Ishikawa (cell line): ENCODE measurements around the gene COPS7A.

Experiments used
- CEBPB ChIP-seq: IDR thresholded peaks from 2 replicates; pipeline ENCODE4 v1.6.1; 2012
- CREB1 ChIP-seq: IDR thresholded peaks from 2 replicates; pipeline ENCODE4 v1.6.1; 2012; ENCODE audit warnings: low read depth
- EGR1 ChIP-seq: IDR thresholded peaks from 2 replicates; pipeline ENCODE4 v1.6.1; 2012
- EP300 ChIP-seq: IDR thresholded peaks from 2 replicates; pipeline ENCODE4 v1.6.1; 2012; ENCODE audit warnings: borderline replicate concordance
- FOXM1 ChIP-seq: IDR thresholded peaks from 2 replicates; pipeline ENCODE4 v1.6.1; 2012; ENCODE audit warnings: low read depth, borderline replicate concordance
- MAX ChIP-seq: IDR thresholded peaks from 2 replicates; pipeline ENCODE4 v1.6.1; 2012
- NFIC ChIP-seq: IDR thresholded peaks from 2 replicates; pipeline ENCODE4 v1.6.1; 2012
- RAD21 ChIP-seq: IDR thresholded peaks from 2 replicates; pipeline ENCODE4 v1.6.1; 2012; ENCODE audit warnings: low read depth
- TAF1 ChIP-seq: IDR thresholded peaks from 2 replicates; pipeline ENCODE4 v1.6.1; 2012; ENCODE audit warnings: low read depth, mild to moderate bottlenecking
- TCF12 ChIP-seq: IDR thresholded peaks from 2 replicates; pipeline ENCODE4 v1.6.1; 2012; ENCODE audit warnings: low read depth
- TEAD4 ChIP-seq: IDR thresholded peaks from 2 replicates; pipeline ENCODE4 v1.6.1; 2012
- YY1 ChIP-seq: IDR thresholded peaks from 2 replicates; pipeline ENCODE4 v1.6.1; 2012; ENCODE audit warnings: low read depth
- ZBTB7A ChIP-seq: IDR thresholded peaks from 2 replicates; pipeline ENCODE4 v1.6.1; 2012; ENCODE audit warnings: low read depth
- TF ChIP-seq, protein P1 (sequence below): IDR thresholded peaks from 2 replicates; pipeline ENCODE4 v1.6.1; 2012; ENCODE audit warnings: low read depth, mild to moderate bottlenecking
- TF ChIP-seq, protein P2 (sequence below): IDR thresholded peaks from 2 replicates; pipeline ENCODE4 v1.6.1; 2012

COPS7A gene

GRCh38 chr12:6775185-6776174, 51.6 kb downstream of the COPS7A start:
- TF ChIP-seq CEBPB, result no peak
- TF ChIP-seq MAX, result no peak

- TF ChIP-seq YY1, result no peak
- no peak for TF ChIP-seq CEBPB
- TF ChIP-seq TAF1, result no peak
- no peak for TF ChIP-seq TCF12
- no peak for TF ChIP-seq CREB1
- no peak for TF ChIP-seq ZBTB7A
- no peak for TF ChIP-seq EP300
- no peak for TF ChIP-seq NFIC
- no peak for TF ChIP-seq TEAD4
- TF ChIP-seq FOXM1, result no peak
- TF ChIP-seq, protein P1, sequence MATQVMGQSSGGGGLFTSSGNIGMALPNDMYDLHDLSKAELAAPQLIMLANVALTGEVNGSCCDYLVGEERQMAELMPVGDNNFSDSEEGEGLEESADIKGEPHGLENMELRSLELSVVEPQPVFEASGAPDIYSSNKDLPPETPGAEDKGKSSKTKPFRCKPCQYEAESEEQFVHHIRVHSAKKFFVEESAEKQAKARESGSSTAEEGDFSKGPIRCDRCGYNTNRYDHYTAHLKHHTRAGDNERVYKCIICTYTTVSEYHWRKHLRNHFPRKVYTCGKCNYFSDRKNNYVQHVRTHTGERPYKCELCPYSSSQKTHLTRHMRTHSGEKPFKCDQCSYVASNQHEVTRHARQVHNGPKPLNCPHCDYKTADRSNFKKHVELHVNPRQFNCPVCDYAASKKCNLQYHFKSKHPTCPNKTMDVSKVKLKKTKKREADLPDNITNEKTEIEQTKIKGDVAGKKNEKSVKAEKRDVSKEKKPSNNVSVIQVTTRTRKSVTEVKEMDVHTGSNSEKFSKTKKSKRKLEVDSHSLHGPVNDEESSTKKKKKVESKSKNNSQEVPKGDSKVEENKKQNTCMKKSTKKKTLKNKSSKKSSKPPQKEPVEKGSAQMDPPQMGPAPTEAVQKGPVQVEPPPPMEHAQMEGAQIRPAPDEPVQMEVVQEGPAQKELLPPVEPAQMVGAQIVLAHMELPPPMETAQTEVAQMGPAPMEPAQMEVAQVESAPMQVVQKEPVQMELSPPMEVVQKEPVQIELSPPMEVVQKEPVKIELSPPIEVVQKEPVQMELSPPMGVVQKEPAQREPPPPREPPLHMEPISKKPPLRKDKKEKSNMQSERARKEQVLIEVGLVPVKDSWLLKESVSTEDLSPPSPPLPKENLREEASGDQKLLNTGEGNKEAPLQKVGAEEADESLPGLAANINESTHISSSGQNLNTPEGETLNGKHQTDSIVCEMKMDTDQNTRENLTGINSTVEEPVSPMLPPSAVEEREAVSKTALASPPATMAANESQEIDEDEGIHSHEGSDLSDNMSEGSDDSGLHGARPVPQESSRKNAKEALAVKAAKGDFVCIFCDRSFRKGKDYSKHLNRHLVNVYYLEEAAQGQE, result no peak
These were observed 53.5 kb downstream of the COPS7A start for GRCh38 chr12:6777386-6777785.

DNA sequence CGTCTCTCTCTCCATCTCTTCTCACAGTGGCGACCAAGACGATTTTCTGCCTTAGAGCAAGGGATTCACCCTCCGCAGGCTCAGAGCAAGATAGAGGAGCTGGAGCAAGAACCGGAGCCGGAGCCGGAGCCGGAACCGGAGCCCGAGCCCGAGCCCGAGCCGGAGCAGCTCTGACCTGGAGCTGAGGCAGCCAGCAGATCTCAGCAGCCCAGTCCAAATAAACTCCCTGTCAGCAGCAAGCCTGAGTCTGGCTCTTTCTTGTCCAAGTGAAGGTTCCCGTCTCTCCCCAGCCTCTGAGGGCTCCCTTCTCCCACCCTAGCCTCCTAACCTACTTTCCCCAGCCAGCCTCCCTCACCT, 54.3 kb downstream of the COPS7A start:
- TF ChIP-seq MAX (no peak), TCF12 (no peak), EP300 (no peak), NFIC (no peak), TEAD4 (no peak), YY1 (no peak), FOXM1 (no peak), CEBPB (no peak), CREB1 (no peak), TAF1 (no peak), EGR1 (no peak), RAD21 (no peak), ZBTB7A (no peak)
- TF ChIP-seq, protein P2, sequence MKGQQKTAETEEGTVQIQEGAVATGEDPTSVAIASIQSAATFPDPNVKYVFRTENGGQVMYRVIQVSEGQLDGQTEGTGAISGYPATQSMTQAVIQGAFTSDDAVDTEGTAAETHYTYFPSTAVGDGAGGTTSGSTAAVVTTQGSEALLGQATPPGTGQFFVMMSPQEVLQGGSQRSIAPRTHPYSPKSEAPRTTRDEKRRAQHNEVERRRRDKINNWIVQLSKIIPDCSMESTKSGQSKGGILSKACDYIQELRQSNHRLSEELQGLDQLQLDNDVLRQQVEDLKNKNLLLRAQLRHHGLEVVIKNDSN, result no peak
- TF ChIP-seq, protein P1, result no peak

DNA sequence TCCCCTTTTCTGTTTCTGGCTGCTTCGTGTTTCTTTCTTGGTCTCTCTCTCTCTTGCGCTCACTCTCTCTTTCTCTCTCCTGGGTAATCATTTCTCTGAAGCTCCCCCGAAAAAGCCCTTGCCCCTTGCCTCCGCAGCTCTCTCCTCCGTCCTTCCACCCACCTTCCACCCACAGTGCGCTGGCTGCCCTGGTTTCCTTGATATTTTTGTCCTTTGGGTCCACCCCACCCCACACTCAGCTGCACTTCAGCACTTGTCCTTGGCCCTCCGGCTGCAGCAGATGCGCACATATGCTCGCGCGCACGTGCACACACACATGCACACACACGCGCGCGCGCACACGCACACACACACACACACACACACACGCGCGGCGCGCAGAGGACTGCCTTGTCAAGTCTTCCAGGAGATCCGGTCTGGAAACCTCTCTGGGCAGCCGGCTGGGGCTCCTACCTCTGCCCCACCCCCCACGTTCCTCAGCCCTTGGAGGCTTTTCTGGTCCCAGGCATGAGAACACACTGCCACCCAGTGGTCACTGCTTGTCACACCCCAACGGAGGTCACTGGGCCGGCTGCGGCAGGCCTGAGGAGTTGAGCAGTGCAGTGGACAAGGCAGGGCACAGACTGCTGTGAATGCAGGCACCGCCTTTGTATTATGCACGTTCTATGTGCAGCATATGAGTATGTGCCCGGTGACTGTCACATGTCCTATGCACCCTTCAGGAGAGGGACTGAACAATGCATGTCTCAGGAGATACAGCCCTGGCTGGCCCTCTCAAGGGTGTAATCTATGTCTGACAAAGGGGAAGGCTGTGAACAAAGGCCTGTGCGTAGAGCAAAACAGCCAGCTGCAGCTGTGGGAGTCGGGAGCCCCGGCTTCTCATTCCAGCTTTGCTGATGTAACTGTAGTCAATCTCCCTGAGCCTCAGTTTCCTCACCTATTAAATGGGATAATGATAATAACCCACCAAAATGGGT, 55.0 kb downstream of the COPS7A start:
- peak; percentile 69 for TF ChIP-seq TCF12
- TF ChIP-seq FOXM1, result no peak
- no peak for TF ChIP-seq TAF1
- 0 out of 2 replicates have a peak, but pooled peaks have one; percentile 16 for TF ChIP-seq EP300
- no peak for TF ChIP-seq NFIC
- no peak for TF ChIP-seq CEBPB
- peak; percentile 35; the same call in 1 of the 2 replicates for TF ChIP-seq YY1
- TF ChIP-seq, protein P1, result no peak
- peak; percentile 100 for TF ChIP-seq RAD21
- no peak; the same call in 1 of the 2 replicates for TF ChIP-seq TEAD4
